PFSK-1 (cell line): Measurements from ENCODE around the gene DCUN1D2.

Experiments used
- FOXP2 ChIP-seq: optimal IDR thresholded peaks from 2 replicates; pipeline ENCODE3; 2011; ENCODE audit warnings: borderline replicate concordance, control low read depth, inconsistent platforms; ENCODE audit not compliant: insufficient read depth; ENCODE audit errors: extremely low read length, extremely low read depth
- POLR2AphosphoS5 ChIP-seq: IDR thresholded peaks from 2 replicates; pipeline ENCODE4 v1.6.1; 2012; ENCODE audit warnings: low read depth, mild to moderate bottlenecking, control low read depth, low read length, moderate library complexity
- SIN3A ChIP-seq: IDR thresholded peaks from 2 replicates; pipeline ENCODE4 v1.6.1; 2012; ENCODE audit warnings: mild to moderate bottlenecking, low read length, moderate library complexity, borderline replicate concordance; ENCODE audit not compliant: insufficient read depth
- TAF1 ChIP-seq: IDR thresholded peaks from 2 replicates; pipeline ENCODE4 v1.6.1; 2012; ENCODE audit warnings: low read length, control low read depth, borderline replicate concordance; ENCODE audit not compliant: insufficient read depth
- TF ChIP-seq, protein P1 (sequence below), 2 experiments: IDR thresholded peaks; 2 replicates each; pipeline versions ENCODE4 v1.6.1 to v1.8.0; 2011 to 2012; ENCODE audit warnings: low read depth in 2 of 2, low read length in 2 of 2, control low read depth in 1 of 2, inconsistent platforms in 1 of 2, mild to moderate bottlenecking in 1 of 2, moderate library complexity in 1 of 2; ENCODE audit not compliant: insufficient read depth in 1 of 2

The DCUN1D2 gene

DNA sequence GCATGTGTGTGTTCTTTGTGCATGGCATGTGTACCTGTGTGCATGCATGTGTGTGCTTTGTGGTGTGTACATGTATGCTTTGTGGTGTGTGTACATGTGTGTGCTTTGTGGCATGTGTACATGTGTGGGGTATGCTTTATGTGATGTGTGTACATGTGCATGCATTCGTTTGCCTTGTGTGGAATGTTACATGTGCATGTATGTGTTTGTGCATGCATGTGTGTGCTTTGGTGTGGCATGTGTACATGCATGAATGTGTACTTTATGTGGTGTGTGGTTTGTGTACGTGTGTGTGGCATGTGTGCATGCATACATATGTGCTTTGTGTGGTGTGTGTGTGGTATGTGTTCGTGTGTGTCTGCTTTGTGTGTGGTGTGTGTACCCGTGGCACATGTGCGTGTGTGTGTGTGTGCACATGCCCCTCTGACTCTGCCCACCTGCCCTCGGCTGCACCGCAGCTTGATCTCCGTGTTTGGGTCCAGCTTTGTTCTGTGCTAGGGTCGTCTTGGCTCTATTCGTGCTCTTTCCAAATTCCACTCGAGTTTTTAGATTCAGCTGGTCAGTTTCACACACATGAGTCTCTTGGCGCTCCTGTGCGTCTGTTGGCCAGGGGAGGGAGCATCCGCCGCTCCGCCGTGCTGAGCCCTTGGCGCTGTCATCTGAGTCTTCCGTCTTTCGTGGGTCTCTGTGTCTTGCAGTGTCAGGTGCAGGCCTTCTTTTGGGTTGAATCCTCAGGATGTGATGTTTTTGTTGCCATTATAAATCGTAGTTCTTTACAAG lies 47.6 kb upstream of the DCUN1D2 start:
- TF ChIP-seq POLR2AphosphoS5 (no peak), FOXP2 (no peak), SIN3A (no peak), TAF1 (no peak)
- TF ChIP-seq, protein P1, sequence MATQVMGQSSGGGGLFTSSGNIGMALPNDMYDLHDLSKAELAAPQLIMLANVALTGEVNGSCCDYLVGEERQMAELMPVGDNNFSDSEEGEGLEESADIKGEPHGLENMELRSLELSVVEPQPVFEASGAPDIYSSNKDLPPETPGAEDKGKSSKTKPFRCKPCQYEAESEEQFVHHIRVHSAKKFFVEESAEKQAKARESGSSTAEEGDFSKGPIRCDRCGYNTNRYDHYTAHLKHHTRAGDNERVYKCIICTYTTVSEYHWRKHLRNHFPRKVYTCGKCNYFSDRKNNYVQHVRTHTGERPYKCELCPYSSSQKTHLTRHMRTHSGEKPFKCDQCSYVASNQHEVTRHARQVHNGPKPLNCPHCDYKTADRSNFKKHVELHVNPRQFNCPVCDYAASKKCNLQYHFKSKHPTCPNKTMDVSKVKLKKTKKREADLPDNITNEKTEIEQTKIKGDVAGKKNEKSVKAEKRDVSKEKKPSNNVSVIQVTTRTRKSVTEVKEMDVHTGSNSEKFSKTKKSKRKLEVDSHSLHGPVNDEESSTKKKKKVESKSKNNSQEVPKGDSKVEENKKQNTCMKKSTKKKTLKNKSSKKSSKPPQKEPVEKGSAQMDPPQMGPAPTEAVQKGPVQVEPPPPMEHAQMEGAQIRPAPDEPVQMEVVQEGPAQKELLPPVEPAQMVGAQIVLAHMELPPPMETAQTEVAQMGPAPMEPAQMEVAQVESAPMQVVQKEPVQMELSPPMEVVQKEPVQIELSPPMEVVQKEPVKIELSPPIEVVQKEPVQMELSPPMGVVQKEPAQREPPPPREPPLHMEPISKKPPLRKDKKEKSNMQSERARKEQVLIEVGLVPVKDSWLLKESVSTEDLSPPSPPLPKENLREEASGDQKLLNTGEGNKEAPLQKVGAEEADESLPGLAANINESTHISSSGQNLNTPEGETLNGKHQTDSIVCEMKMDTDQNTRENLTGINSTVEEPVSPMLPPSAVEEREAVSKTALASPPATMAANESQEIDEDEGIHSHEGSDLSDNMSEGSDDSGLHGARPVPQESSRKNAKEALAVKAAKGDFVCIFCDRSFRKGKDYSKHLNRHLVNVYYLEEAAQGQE (IDR thresholded peaks at IDR 0.05; ENCODE audit: insufficient read depth in 1 of 2, low read depth in 2 of 2, low read length in 2 of 2): no peak

DNA sequence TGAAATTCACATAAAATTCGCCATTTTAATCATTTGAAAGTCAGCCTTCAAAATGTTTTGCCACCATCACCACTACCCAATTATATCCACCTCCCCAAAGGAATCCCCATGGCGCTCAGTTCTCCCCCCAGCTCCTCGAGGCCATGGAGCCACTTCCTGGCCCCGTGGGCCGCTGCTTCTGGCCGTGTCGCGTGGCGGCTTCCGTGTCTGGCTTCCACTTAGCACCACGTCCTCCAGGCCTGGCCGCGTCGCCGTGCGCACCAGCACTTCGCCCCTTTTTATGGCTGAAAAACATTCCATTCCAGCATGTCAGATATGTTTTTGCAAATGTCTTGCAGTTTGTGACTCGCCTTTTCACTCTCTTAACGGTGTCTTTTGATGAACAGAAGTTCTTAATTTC lies 46.7 kb upstream of the DCUN1D2 start:
- TF ChIP-seq FOXP2 (no peak), POLR2AphosphoS5 (no peak), SIN3A (no peak), TAF1 (no peak)
- TF ChIP-seq, protein P1 (IDR thresholded peaks at IDR 0.05; ENCODE audit: insufficient read depth in 1 of 2, low read depth in 2 of 2, low read length in 2 of 2): no peak

DNA sequence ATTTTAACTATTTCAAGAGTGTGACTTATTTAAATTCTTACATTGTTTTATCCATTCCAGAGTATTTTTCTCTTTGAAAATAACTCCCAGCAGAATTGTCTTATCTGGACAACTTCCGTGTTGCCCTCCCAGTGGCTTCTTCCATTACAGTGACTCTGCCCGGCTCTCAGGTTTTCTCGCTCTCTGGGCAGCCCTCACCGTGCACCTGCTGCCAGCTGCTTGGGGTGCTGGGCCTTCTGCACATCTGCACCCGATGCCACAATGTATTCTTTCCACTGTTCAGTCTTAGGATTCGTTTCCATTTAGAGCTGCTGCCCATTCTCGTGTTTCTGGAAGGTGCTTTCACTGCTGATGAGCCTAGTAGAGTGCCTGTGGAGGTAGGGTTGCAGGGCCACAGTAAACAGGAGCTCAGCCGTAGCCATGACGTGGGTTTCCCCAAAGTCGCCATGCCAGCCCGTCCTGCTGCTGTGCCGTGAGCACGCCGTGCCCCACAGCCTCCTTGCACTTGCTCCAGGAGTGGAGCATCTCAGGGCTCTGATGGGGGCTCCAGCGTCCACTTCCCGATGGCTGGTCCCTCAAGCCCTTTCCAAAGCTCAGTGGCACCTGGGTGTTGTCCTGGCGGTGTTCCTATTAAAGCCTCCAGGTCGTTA lies 46.1 kb upstream of the DCUN1D2 start:
- no peak for TF ChIP-seq TAF1
- TF ChIP-seq SIN3A: no peak
- TF ChIP-seq, protein P1 (IDR thresholded peaks at IDR 0.05; ENCODE audit: insufficient read depth in 1 of 2, low read depth in 2 of 2, low read length in 2 of 2): no peak
- TF ChIP-seq POLR2AphosphoS5: no peak
- no peak for TF ChIP-seq FOXP2

DNA sequence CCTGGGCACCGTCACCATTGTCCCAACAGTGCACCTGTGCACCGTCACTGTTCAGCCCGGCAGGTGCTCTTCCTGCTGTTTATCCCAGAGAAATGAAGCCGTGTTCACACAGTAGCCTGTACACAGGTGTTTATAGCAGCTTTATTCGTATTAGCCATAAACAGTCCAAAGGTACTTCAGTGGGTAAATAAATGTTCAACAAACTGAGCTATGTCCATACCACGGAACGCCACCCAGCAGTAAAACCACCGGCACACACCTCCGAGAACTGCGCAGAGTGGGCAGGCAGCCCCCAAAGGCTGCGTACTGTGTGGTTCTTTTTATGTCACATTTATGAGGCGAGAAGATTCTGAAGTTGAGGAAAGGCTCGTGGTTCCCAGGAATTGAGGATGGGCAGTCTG lies 44.9 kb upstream of the DCUN1D2 start:
- TF ChIP-seq FOXP2 (no peak), POLR2AphosphoS5 (no peak), TAF1 (no peak), SIN3A (no peak)
- TF ChIP-seq, protein P1 (IDR thresholded peaks at IDR 0.05; ENCODE audit: insufficient read depth in 1 of 2, low read depth in 2 of 2, low read length in 2 of 2): no peak
